Smooth muscle cell (in vitro differentiated cells): ENCODE results near the gene FUCA2. TPM values are rescaled to one million over a fixed set of nuclear protein-coding genes. Genes with fewer than 3 reads are reported as not detected.
"Not testable (repeated sequence)": the region's sequence is repeated elsewhere in the genome, so short reads cannot be mapped to it uniquely, and the experiment has no call there.

ENCODE experiments used
- DNase-seq: peaks from one replicate; lab custom pipeline; 2025; ENCODE audit not compliant: unreplicated experiment; lab: John Stamatoyannopoulos, UW
- H2AFZ ChIP-seq: fragments of 200-600 bp; sonication (generic); 2 replicates; pipeline ENCODE4 v1.6.0; 2016; ENCODE audit warnings: antibody characterized with exemption, low read depth, mild to moderate bottlenecking
- H3F3A ChIP-seq: fragments of 200-600 bp; sonication (generic); 2 replicates; pipeline ENCODE4 v1.6.0; 2017; ENCODE audit warnings: antibody characterized with exemption, low read depth
- H3K27ac ChIP-seq: fragments of 200-600 bp; sonication (generic); 2 replicates; pipeline ENCODE4 v1.5.1; 2016; ENCODE audit warnings: low read depth, mild to moderate bottlenecking
- H3K27me3 ChIP-seq: fragments of 200-600 bp; sonication (generic); 2 replicates; pipeline ENCODE4 v1.6.1; 2016; ENCODE audit warnings: low read depth, mild to moderate bottlenecking
- H3K36me3 ChIP-seq: fragments of 200-600 bp; sonication (generic); 2 replicates; pipeline ENCODE4 v1.5.1; 2016; ENCODE audit warnings: low read depth
- H3K4me1 ChIP-seq: fragments of 200-600 bp; sonication (generic); 2 replicates; pipeline ENCODE4 v1.5.1; 2016; ENCODE audit warnings: low read depth
- H3K4me2 ChIP-seq: fragments of 200-600 bp; sonication (generic); 2 replicates; pipeline ENCODE4 v1.6.0; 2016; ENCODE audit warnings: mild to moderate bottlenecking
- H3K4me3 ChIP-seq: fragments of 200-600 bp; sonication (generic); 2 replicates; pipeline ENCODE4 v1.5.1; 2016; ENCODE audit warnings: mild to moderate bottlenecking
- H3K79me2 ChIP-seq: fragments of 200-600 bp; sonication (generic); 2 replicates; pipeline ENCODE4 v1.6.0; 2016; ENCODE audit warnings: low read depth, mild to moderate bottlenecking
- H3K9ac ChIP-seq: fragments of 200-600 bp; sonication (generic); 2 replicates; pipeline ENCODE4 v1.6.0; 2016; ENCODE audit warnings: low read depth
- H3K9me3 ChIP-seq: fragments of 200-600 bp; sonication (generic); replicated peaks from 2 replicates; pipeline ENCODE4 v1.5.1; 2016; ENCODE audit warnings: low read depth
- H4K20me1 ChIP-seq: fragments of 200-600 bp; sonication (generic); 2 replicates; pipeline ENCODE4 v1.6.0; 2016; ENCODE audit warnings: low read depth
- WGBS: methylation state at CpG from one replicate; pipeline ENCODE4 v1.1.7; 2016; ENCODE audit warnings: low lambda C conversion rate; 5-methylcytosine and 5-hydroxymethylcytosine counted together
- polyA plus RNA-seq: library from polyadenylated mRNA; unstranded; fragments of >200 nt; fragmentation: Nextera tagmentation; extraction: Ambion mirVana; gene quantifications from 2 replicates; pipeline ENCODE4 v1.2.1, GENCODE V29; 2016
- total RNA-seq: library from RNA; depleted of rRNA; stranded (reverse); fragments of >200 nt; gene quantifications from 2 replicates; pipeline ENCODE4 v1.2.3, GENCODE V29; 2014
- TF ChIP-seq, protein P1 (sequence below): fragments of 200-600 bp; sonication (generic); IDR thresholded peaks from 2 replicates; pipeline ENCODE4 v1.5.1; 2017; ENCODE audit warnings: borderline replicate concordance, mild to moderate bottlenecking, antibody characterized with exemption; ENCODE audit not compliant: insufficient read depth, poor library complexity, severe bottlenecking

The FUCA2 gene
- total and polyA plus RNA-seq, 2 experiments from 2014 or later = 42.7 to 82.5 TPM

DNA sequence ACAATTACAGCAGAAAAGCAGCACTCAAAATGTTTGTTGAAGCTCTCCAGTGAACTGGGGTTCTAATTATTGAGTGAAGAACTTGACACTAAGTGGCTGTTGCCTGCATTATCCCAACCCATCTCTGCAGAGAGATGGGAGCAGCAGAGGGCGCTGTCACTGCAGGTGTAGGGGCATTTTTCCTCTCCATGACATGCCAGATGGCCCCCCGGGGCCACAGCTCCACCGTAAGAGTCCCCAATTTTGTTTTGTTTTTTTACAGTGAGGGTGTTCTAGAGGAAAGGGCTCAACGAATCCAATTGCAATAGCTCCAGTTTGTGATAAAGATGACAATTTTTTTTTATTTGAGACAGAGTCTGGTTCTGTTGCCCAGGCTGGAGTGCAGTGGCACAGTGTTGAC lies 1.9 kb upstream of the FUCA2 start:
- DNase-seq = no peak
- Histone ChIP-seq H3K9me3 (no peaks in the 10 kb centered on the region), H3K79me2 (peaks cover 8% of the 10 kb centered on the region), H3F3A (no peaks in the 10 kb centered on the region), H4K20me1 (no peaks in the 10 kb centered on the region), H3K4me3 (no peak overlapping the region), H3K27me3 (peaks cover 29% of the 10 kb centered on the region), H3K4me2 (no peak overlapping the region), H3K36me3 (no peaks in the 10 kb centered on the region), H3K27ac (no peak overlapping the region), H2AFZ (no peak overlapping the region), H3K9ac (no peak overlapping the region), H3K4me1 (peaks cover 4% of the 10 kb centered on the region)
- 32% methylated on average over 4 of the region's 4 CpGs for WGBS
- TF ChIP-seq, protein P1, sequence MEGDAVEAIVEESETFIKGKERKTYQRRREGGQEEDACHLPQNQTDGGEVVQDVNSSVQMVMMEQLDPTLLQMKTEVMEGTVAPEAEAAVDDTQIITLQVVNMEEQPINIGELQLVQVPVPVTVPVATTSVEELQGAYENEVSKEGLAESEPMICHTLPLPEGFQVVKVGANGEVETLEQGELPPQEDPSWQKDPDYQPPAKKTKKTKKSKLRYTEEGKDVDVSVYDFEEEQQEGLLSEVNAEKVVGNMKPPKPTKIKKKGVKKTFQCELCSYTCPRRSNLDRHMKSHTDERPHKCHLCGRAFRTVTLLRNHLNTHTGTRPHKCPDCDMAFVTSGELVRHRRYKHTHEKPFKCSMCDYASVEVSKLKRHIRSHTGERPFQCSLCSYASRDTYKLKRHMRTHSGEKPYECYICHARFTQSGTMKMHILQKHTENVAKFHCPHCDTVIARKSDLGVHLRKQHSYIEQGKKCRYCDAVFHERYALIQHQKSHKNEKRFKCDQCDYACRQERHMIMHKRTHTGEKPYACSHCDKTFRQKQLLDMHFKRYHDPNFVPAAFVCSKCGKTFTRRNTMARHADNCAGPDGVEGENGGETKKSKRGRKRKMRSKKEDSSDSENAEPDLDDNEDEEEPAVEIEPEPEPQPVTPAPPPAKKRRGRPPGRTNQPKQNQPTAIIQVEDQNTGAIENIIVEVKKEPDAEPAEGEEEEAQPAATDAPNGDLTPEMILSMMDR = no peak

DNA sequence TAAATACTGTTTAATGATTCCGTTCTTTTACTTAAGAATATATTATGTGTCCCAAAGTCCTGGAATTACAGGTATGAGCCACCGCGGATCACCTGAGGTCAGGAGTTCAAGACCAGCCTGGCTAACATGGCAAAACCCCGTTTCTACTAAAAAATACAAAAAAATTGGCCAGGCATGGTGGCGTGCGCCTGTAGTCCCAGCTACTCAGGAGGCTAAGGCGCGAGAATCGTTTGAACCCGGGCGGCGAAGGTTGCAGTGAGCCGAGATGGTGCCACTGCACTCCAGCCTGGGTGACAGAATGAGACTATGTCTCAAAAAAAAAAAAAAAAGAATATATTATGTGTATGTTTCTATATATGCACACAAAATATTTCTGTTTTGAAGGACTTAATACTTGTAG lies 1.2 kb downstream of the FUCA2 start:
- not testable (repeated sequence) for H2AFZ ChIP-seq, H3K27ac ChIP-seq, H3K9me3 ChIP-seq, H3K36me3 ChIP-seq, H4K20me1 ChIP-seq, DNase-seq, H3K9ac ChIP-seq, H3F3A ChIP-seq, H3K4me1 ChIP-seq, H3K27me3 ChIP-seq, H3K79me2 ChIP-seq
- peak overlapping the region; percentile 85 for H3K4me2 ChIP-seq
- 96% methylated on average over 13 of the region's 13 CpGs for WGBS
- peak overlapping the region; percentile 63 for H3K4me3 ChIP-seq

DNA sequence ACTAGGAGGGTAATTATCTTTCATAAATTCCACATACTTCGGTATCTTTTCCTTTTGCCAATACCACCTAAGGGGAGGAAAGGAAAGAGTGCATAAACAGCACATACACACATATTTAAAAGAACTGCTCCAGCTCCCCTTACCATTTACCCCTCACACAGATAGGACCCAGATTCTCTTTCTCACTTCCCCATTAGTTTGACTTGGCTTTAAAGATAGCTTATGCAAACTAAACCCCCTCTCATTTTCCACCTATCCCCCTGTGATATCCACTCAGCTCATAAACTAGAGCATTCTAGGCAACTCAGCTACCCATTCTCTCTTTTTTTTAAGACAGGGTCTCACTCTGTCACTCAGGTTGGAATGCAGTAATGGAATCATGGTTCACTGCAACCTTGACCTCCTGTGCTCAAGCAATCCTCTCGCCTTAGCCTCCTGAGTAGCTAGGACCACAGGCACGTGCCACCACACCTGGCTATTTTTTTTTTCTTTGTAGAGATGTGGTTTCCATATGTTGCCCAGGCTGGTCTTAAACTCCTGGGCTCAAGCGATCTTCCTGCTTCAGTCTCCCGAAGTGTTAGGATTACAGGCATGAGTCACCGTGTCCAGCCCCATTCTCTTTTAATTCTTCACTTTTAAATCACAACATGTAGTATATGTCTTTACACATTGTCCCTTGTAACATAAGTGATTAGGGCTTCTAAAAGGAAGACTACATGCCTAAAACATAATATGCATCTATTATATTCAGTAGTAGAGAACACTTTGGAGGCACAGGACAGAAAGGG lies 4.0 kb downstream of the FUCA2 start:
- no peak overlapping the region for H2AFZ ChIP-seq
- H4K20me1 ChIP-seq = peaks cover 7% of the 10 kb centered on the region
- H3F3A ChIP-seq = no peaks in the 10 kb centered on the region
- 65% methylated on average over 6 of the region's 6 CpGs for WGBS
- H3K4me2 ChIP-seq = no peak overlapping the region
- H3K79me2 ChIP-seq = peaks cover 8% of the 10 kb centered on the region
- peaks cover 4% of the 10 kb centered on the region for H3K4me1 ChIP-seq
- DNase-seq = no peak
- no peak overlapping the region for H3K4me3 ChIP-seq
- H3K27ac ChIP-seq = no peak overlapping the region
- no peaks in the 10 kb centered on the region for H3K36me3 ChIP-seq
- H3K9ac ChIP-seq = no peak overlapping the region
- no peaks in the 10 kb centered on the region for H3K9me3 ChIP-seq
- H3K27me3 ChIP-seq = no peaks in the 10 kb centered on the region
- TF ChIP-seq, protein P1 = no peak

DNA sequence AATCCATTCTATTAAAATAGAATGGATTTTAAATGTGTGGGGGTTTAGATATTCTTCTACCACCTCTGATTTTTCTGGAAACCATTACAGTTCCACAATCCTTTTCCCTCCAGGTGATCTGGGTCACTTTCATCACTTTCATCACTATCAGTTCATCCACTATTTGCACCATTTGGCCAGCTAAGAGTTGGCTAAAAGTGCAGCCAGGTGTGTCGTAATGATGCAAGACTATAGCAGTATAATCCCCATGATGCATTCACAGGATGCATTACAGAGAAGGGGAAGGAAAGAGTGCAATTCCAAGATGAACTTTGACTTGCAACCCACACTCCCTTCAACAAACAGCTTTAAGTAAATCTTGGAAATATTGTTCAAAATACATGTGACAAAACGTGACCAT lies 4.9 kb downstream of the FUCA2 start:
- no peak for DNase-seq
- peaks cover under 1% of the 10 kb centered on the region for H3K4me1 ChIP-seq
- no peak overlapping the region for H2AFZ ChIP-seq
- H3K27me3 ChIP-seq = no peaks in the 10 kb centered on the region
- WGBS = 97% methylated on average over 2 of the region's 2 CpGs
- TF ChIP-seq, protein P1 = no peak
- H3F3A ChIP-seq = no peaks in the 10 kb centered on the region
- H3K36me3 ChIP-seq = peaks cover 1% of the 10 kb centered on the region
- H3K9ac ChIP-seq = no peak overlapping the region
- no peak overlapping the region for H3K4me2 ChIP-seq
- no peaks in the 10 kb centered on the region for H3K9me3 ChIP-seq
- no peak overlapping the region for H3K4me3 ChIP-seq
- peaks cover 7% of the 10 kb centered on the region for H4K20me1 ChIP-seq
- peaks cover 8% of the 10 kb centered on the region for H3K79me2 ChIP-seq
- H3K27ac ChIP-seq = no peak overlapping the region
